ENCODE data around the gene THSD4. TPM values are rescaled to one million over a fixed set of nuclear protein-coding genes. Genes with fewer than 3 reads are reported as not detected.

THSD4 gene
- total RNA-seq, 6 experiments from 2014 or later, result 5.2 to 21.8 (median 13.7) TPM

DNA sequence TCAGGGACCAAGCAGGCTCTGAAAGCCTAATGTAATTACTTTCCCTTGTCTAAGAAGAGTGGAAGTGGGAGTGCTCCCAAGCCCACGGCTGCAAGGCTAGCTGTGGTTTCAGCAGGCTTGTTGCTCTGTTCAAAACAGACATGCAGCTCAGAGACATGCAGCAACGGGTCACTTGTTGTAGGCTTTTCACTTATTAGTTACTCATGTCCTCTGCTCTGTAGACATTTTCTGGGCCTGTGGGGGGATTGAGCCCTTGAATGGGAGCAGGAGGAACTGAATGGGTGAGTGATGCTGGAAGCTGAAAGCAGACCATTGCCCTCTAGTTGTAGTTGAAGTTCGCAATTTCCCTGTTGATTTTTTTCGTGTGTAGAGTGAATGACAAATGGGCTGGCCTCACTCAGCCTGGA lies 433.1 kb downstream of the THSD4 start:
- Histone ChIP-seq H3K9me3 (no peaks in the 10 kb centered on the region), H3K27ac (no peak overlapping the region), H3K27me3 (no peaks in the 10 kb centered on the region), H3K4me3 (no peak overlapping the region), H3K4me1 (no peaks in the 10 kb centered on the region), H3K36me3 (no peaks in the 10 kb centered on the region)
- TF ChIP-seq, protein P1, sequence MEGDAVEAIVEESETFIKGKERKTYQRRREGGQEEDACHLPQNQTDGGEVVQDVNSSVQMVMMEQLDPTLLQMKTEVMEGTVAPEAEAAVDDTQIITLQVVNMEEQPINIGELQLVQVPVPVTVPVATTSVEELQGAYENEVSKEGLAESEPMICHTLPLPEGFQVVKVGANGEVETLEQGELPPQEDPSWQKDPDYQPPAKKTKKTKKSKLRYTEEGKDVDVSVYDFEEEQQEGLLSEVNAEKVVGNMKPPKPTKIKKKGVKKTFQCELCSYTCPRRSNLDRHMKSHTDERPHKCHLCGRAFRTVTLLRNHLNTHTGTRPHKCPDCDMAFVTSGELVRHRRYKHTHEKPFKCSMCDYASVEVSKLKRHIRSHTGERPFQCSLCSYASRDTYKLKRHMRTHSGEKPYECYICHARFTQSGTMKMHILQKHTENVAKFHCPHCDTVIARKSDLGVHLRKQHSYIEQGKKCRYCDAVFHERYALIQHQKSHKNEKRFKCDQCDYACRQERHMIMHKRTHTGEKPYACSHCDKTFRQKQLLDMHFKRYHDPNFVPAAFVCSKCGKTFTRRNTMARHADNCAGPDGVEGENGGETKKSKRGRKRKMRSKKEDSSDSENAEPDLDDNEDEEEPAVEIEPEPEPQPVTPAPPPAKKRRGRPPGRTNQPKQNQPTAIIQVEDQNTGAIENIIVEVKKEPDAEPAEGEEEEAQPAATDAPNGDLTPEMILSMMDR (IDR thresholded peaks at IDR 0.05), result no peak
- no peak for TF ChIP-seq POLR2A (IDR thresholded peaks at IDR 0.05)
- intact Hi-C loops (cut with DNase I), result no loop called here
- no peak for ATAC-seq
- 50% methylated on average over 2 of the region's 4 CpGs for WGBS (ENCODE audit: insufficient coverage, low coverage, low lambda C conversion rate, missing lambda C conversion rate)
- no peak for DNase-seq

DNA sequence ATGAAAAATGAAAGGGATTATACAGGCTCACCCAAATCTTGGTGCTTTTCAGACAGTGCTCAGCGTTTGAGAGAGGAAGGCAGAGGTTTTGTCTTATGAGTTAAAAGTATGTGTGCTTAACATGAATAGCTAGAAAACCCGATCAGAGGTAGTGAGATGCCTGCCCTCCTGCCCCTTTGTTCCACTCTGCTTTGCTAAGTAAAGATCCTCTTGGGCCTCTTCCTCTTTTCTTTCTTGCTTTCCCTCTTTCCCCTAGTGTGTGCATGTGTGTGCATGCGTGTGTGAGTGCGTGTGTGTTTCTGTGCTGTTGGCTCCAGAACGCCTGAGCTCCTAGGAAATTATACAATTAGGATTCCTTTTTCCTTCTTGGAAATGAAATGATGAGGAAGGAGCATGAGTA lies 433.8 kb downstream of the THSD4 start:
- no peak for ATAC-seq
- Histone ChIP-seq H3K4me3 (no peak overlapping the region), H3K27me3 (no peaks in the 10 kb centered on the region), H3K4me1 (no peaks in the 10 kb centered on the region), H3K9me3 (no peaks in the 10 kb centered on the region), H3K36me3 (no peaks in the 10 kb centered on the region), H3K27ac (no peak overlapping the region)
- TF ChIP-seq, protein P1 (IDR thresholded peaks at IDR 0.05), result no peak
- no peak for TF ChIP-seq POLR2A (IDR thresholded peaks at IDR 0.05)
- 33% methylated on average over 5 of the region's 5 CpGs for WGBS (ENCODE audit: insufficient coverage, low coverage, low lambda C conversion rate, missing lambda C conversion rate)
- DNase-seq, result no peak
- intact Hi-C loops (cut with DNase I), result no loop called here

DNA sequence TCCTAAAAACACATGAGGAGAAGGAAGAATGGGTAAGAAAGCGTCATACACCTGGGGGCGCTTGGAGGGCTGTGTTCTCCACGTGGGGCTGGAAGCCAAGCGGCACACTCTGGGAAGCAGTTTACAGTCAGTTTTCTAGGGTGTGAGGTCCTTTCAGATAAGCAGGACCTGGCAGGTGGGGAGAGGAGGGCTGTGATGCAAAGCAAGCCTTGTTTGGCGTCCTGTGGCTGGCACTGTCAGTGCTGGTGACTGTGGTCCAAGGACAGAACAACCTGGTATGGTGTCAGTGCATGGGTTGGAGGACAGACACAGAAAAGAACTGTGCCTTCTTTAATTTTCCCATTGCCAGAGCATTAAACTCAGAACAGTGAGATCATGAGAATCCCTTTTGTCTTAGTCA lies 434.4 kb downstream of the THSD4 start:
- Histone ChIP-seq H3K27me3 (no peaks in the 10 kb centered on the region), H3K27ac (no peak overlapping the region), H3K4me1 (no peaks in the 10 kb centered on the region), H3K9me3 (no peaks in the 10 kb centered on the region), H3K36me3 (no peaks in the 10 kb centered on the region), H3K4me3 (no peak overlapping the region)
- ATAC-seq (no peak), DNase-seq (no peak)
- intact Hi-C loops (cut with DNase I), result no loop called here
- TF ChIP-seq, protein P1 (IDR thresholded peaks at IDR 0.05), result no peak
- no peak for TF ChIP-seq POLR2A (IDR thresholded peaks at IDR 0.05)
- 76% methylated on average over 5 of the region's 5 CpGs for WGBS (ENCODE audit: insufficient coverage, low coverage, low lambda C conversion rate, missing lambda C conversion rate)

DNA sequence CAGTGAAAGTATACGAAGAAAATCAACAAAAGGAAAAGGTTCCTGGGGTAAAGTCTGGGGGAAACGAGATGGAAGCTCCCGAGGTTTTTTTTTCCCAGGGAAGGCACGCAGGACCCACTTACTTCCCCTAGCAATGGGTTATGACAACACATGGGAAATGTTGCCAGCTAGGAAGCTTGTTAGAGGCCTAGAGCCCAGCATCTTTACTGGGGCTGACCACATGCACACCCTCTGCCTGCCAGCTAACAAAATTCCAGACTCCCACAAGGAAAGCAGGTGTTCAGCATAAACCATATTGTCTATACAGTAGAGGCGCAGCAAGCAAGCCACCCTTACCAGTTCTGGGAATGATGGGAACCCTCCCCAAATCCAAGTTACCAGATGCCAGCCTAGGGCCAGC lies 436.3 kb downstream of the THSD4 start:
- H3K4me1 ChIP-seq, result no peaks in the 10 kb centered on the region
- no peaks in the 10 kb centered on the region for H3K36me3 ChIP-seq
- WGBS (ENCODE audit: insufficient coverage, low coverage, low lambda C conversion rate, missing lambda C conversion rate), result 82% methylated on average over 5 of the region's 5 CpGs
- H3K4me3 ChIP-seq, result no peak overlapping the region
- DNase-seq (no peak), ATAC-seq (no peak)
- H3K27ac ChIP-seq, result no peak overlapping the region
- TF ChIP-seq POLR2A (IDR thresholded peaks at IDR 0.05), result no peak
- TF ChIP-seq, protein P1 (IDR thresholded peaks at IDR 0.05), result no peak
- H3K27me3 ChIP-seq, result no peaks in the 10 kb centered on the region
- intact Hi-C loops (cut with DNase I), result no loop called here
- no peaks in the 10 kb centered on the region for H3K9me3 ChIP-seq

DNA sequence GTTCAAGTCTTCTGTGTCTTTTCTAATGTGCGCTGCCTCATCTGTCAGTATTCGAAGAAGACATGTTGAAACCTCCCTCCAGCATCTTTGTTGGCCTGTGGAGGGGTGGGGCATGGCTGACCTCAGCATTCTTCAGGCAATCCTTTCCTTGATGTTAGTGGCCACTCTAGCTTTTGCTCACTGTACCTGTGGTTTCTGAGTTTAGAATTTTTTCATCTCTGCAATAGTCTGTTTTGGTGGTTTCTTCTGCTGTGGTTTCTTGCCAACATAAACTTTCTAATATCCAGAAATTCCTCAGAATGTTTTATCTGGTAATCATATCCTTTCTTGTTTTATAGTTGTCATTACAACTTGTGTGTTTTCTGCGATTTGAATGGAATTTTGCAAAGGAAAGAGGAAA lies 443.8 kb downstream of the THSD4 start:
- 75% methylated on average over 2 of the region's 3 CpGs for WGBS (ENCODE audit: insufficient coverage, low coverage, low lambda C conversion rate, missing lambda C conversion rate)
- DNase-seq (no peak), ATAC-seq (no peak)
- intact Hi-C loops (cut with DNase I), result no loop called here
- Histone ChIP-seq H3K27me3 (no peaks in the 10 kb centered on the region), H3K27ac (no peak overlapping the region), H3K9me3 (no peaks in the 10 kb centered on the region), H3K4me1 (no peaks in the 10 kb centered on the region), H3K4me3 (no peak overlapping the region), H3K36me3 (no peaks in the 10 kb centered on the region)
- TF ChIP-seq POLR2A (IDR thresholded peaks at IDR 0.05), result no peak
- TF ChIP-seq, protein P1 (IDR thresholded peaks at IDR 0.05), result no peak
